Cerebellar cortex (tissue), 1 donor: ENCODE measurements around the gene BPIFB3.

Source experiments
- DNase-seq: peaks from one replicate; pipeline ENCODE4 v3.0.0-alpha.2; 2015; ENCODE audit warnings: low spot score

The BPIFB3 gene

GRCh38 chr20:33016581-33017109 is 37.1 kb upstream of the BPIFB3 start:
- DNase-seq = no peak

- no peak for DNase-seq
These were observed 36.2 kb upstream of the BPIFB3 start for GRCh38 chr20:33017542-33017941.

GRCh38 chr20:33018169-33018931 is 35.4 kb upstream of the BPIFB3 start:
- no peak for DNase-seq

GRCh38 chr20:33019465-33020277 is 34.0 kb upstream of the BPIFB3 start:
- no peak for DNase-seq

GRCh38 chr20:33020278-33021161 is 33.2 kb upstream of the BPIFB3 start:
- DNase-seq = no peak

- no peak for DNase-seq
These were observed 31.8 kb upstream of the BPIFB3 start for GRCh38 chr20:33021879-33022278.

- DNase-seq = no peak
These were observed 31.4 kb upstream of the BPIFB3 start for GRCh38 chr20:33022289-33022688.

GRCh38 chr20:33022694-33023438 is 30.8 kb upstream of the BPIFB3 start:
- no peak for DNase-seq

- DNase-seq = no peak
These were observed 30.1 kb upstream of the BPIFB3 start for GRCh38 chr20:33023439-33024242.

GRCh38 chr20:33024243-33024560 is 29.5 kb upstream of the BPIFB3 start:
- no peak for DNase-seq

- DNase-seq = no peak
These were observed 28.9 kb upstream of the BPIFB3 start for GRCh38 chr20:33024609-33025317.

- DNase-seq = no peak
These were observed 28.3 kb upstream of the BPIFB3 start for GRCh38 chr20:33025318-33025876.

GRCh38 chr20:33026072-33026778 is 27.5 kb upstream of the BPIFB3 start:
- no peak for DNase-seq

- no peak for DNase-seq
These were observed 26.6 kb upstream of the BPIFB3 start for GRCh38 chr20:33026779-33027759.

- DNase-seq = no peak
These were observed 25.6 kb upstream of the BPIFB3 start for GRCh38 chr20:33027769-33028751.

GRCh38 chr20:33028875-33029274 is 24.8 kb upstream of the BPIFB3 start:
- DNase-seq = no peak

GRCh38 chr20:33030076-33030475 is 23.6 kb upstream of the BPIFB3 start:
- DNase-seq = no peak
